Hematopoietic multipotent progenitor cell treated with erythropoietin and hydrocortisone succinate and interleukin-3 and kit ligand, for 17 days (in vitro differentiated cells): Measurements from ENCODE around the gene PDE6C.
A peak's percentile ranks its signal among the peaks of the same experiment; 100 is the strongest.

ENCODE experiments used
- DNase-seq: peaks from one replicate; pipeline ENCODE4 v3.0.0-alpha.2; 2015; ENCODE audit warnings: low spot score

PDE6C gene

GRCh38 chr10:93703066-93703465, 90.7 kb downstream of the PDE6C start:
- peak; percentile 21 for DNase-seq

- DNase-seq = no peak
Observed at GRCh38 chr10:93703841-93704240, 91.5 kb downstream of the PDE6C start.

- no peak for DNase-seq
Observed at GRCh38 chr10:93704451-93704850, 92.1 kb downstream of the PDE6C start.

- no peak for DNase-seq
Observed at GRCh38 chr10:93707623-93708022, 95.3 kb downstream of the PDE6C start.

GRCh38 chr10:93710333-93710909, 98.1 kb downstream of the PDE6C start:
- DNase-seq = no peak

- DNase-seq = no peak
Observed at GRCh38 chr10:93711891-93712290, 99.6 kb downstream of the PDE6C start.

GRCh38 chr10:93712593-93712992, 100.3 kb downstream of the PDE6C start:
- no peak for DNase-seq

GRCh38 chr10:93715345-93715744, 103.0 kb downstream of the PDE6C start:
- DNase-seq = no peak
